IMR-90 (cell line): Measurements from ENCODE around the gene HELZ. TPM values are rescaled to one million over a fixed set of nuclear protein-coding genes. Genes with fewer than 3 reads are reported as not detected.

ENCODE experiments used
- ATAC-seq: fragments of 200-7000 bp; cut with Tn5 transposase; 2 replicates; pipeline ENCODE4 v1.9.1; 2020; ENCODE audit warnings: low read depth, mild to moderate bottlenecking, moderate library complexity
- BruUV-seq: library from RNA; stranded (reverse); fragments of 400-500 nt; replicated peaks from 2 replicates; lab custom pipeline; 2021; lab: Mats Ljungman, UMichigan
- CTCF ChIA-PET: fragments of 300-600 bp; formaldehyde crosslinking; extraction: SDS; loops from one replicate; lab custom pipeline; 2021; ENCODE audit warnings: antibody characterized with exemption; lab: Yijun Ruan, JAX
- POLR2A ChIA-PET: fragments of 300-600 bp; sonication (Branson Sonifier 250); formaldehyde crosslinking; loops from one replicate; lab custom pipeline; 2022; ENCODE audit warnings: antibody characterized with exemption; ENCODE audit not compliant: unreplicated experiment; lab: Charles Lee
- DNase-seq: peaks from one replicate; pipeline ENCODE4 v3.0.0; 2013
- H2AFZ ChIP-seq: replicated peaks from 2 replicates; pipeline ENCODE3; 2013; ENCODE audit warnings: low read length, mild to moderate bottlenecking; ENCODE audit not compliant: poor library complexity
- H2AK5ac ChIP-seq: 2 replicates; pipeline ENCODE4 v1.6.1; 2013; ENCODE audit warnings: low read depth, low read length, inconsistent platforms
- H2AK9ac ChIP-seq: replicated peaks from 2 replicates; pipeline ENCODE3; 2013; ENCODE audit warnings: mild to moderate bottlenecking, low read depth, low read length, moderate library complexity; ENCODE audit not compliant: poor library complexity
- H2BK120ac ChIP-seq: 2 replicates; pipeline ENCODE4 v1.6.1; 2013; ENCODE audit warnings: low read depth, low read length, inconsistent platforms
- H2BK15ac ChIP-seq: 3 replicates; pipeline ENCODE4 v1.6.1; 2013; ENCODE audit warnings: low read depth, low read length, inconsistent platforms
- H2BK20ac ChIP-seq: 2 replicates; pipeline ENCODE4 v1.6.1; 2013; ENCODE audit warnings: low read depth, mild to moderate bottlenecking, inconsistent platforms, low read length, moderate library complexity
- H2BK5ac ChIP-seq: 2 replicates; pipeline ENCODE4 v1.6.1; 2013; ENCODE audit warnings: mild to moderate bottlenecking, low read depth, low read length, inconsistent platforms; ENCODE audit not compliant: poor library complexity, severe bottlenecking
- H3K14ac ChIP-seq: replicated peaks from 2 replicates; pipeline ENCODE4 v1.6.1; 2013; ENCODE audit warnings: low read depth, low read length, inconsistent platforms
- H3K18ac ChIP-seq: 2 replicates; pipeline ENCODE4 v1.6.1; 2013; ENCODE audit warnings: low read depth, low read length, control low read depth
- H3K23ac ChIP-seq: 2 replicates; pipeline ENCODE4 v1.6.1; 2013; ENCODE audit warnings: low read depth, low read length, inconsistent platforms
- H3K27ac ChIP-seq: 2 replicates; pipeline ENCODE4 v1.5.1; 2013; ENCODE audit warnings: mild to moderate bottlenecking, control low read depth, low read length; ENCODE audit not compliant: insufficient read depth
- H3K27me3 ChIP-seq: 2 replicates; pipeline ENCODE4 v1.6.1; 2013; ENCODE audit warnings: low read length; ENCODE audit not compliant: control insufficient read depth, insufficient read depth
- H3K36me3 ChIP-seq: 2 replicates; pipeline ENCODE4 v1.6.1; 2013; ENCODE audit warnings: low read length, mixed read lengths; ENCODE audit not compliant: control insufficient read depth, insufficient read depth
- H3K4ac ChIP-seq: 2 replicates; pipeline ENCODE4 v1.6.1; 2013; ENCODE audit warnings: low read depth, low read length, inconsistent platforms
- H3K4me1 ChIP-seq: 2 replicates; pipeline ENCODE4 v1.6.1; 2013; ENCODE audit warnings: low read length, mixed read lengths; ENCODE audit not compliant: control insufficient read depth, insufficient read depth
- H3K4me2 ChIP-seq: 2 replicates; pipeline ENCODE4 v1.6.1; 2013; ENCODE audit warnings: low read depth, mild to moderate bottlenecking, control low read depth, low read length, moderate library complexity
- H3K4me3 ChIP-seq: 2 replicates; pipeline ENCODE4 v1.5.1; 2013; ENCODE audit warnings: low read depth, mild to moderate bottlenecking, control low read depth, low read length, moderate library complexity; ENCODE audit not compliant: insufficient read depth
- H3K56ac ChIP-seq: 2 replicates; pipeline ENCODE4 v1.6.1; 2013; ENCODE audit warnings: low read length, inconsistent platforms; ENCODE audit not compliant: insufficient read depth; ENCODE audit errors: extremely low read depth
- H3K79me1 ChIP-seq, 2 experiments: 2 replicates each; pipeline ENCODE4 v1.6.1; 2013; ENCODE audit warnings: low read length in 2 of 2, inconsistent platforms in 1 of 2, low read depth in 1 of 2
- H3K9ac ChIP-seq: 2 replicates; pipeline ENCODE4 v1.6.1; 2013; ENCODE audit warnings: low read depth, low read length, control low read depth
- H3K9me1 ChIP-seq: 2 replicates; pipeline ENCODE4 v1.6.1; 2013; ENCODE audit warnings: low read length, inconsistent platforms; ENCODE audit not compliant: insufficient read depth
- H3K9me3 ChIP-seq: 2 replicates; pipeline ENCODE4 v1.6.1; 2013; ENCODE audit warnings: low read length; ENCODE audit not compliant: control insufficient read depth, insufficient read depth
- H4K20me1 ChIP-seq: 2 replicates; pipeline ENCODE4 v1.6.1; 2013; ENCODE audit warnings: low read length, inconsistent platforms; ENCODE audit not compliant: insufficient read depth
- H4K5ac ChIP-seq: 2 replicates; pipeline ENCODE4 v1.6.1; 2013; ENCODE audit warnings: mild to moderate bottlenecking, low read depth, low read length, control low read depth
- H4K8ac ChIP-seq, 2 experiments: 2 replicates each; pipeline ENCODE4 v1.6.1; 2013; ENCODE audit warnings: low read depth in 2 of 2, low read length in 2 of 2, control low read depth in 1 of 2, inconsistent platforms in 1 of 2
- H4K91ac ChIP-seq: 2 replicates; pipeline ENCODE4 v1.6.1; 2013; ENCODE audit warnings: low read depth, low read length, inconsistent platforms; ENCODE audit not compliant: insufficient read depth
- BHLHE40 ChIP-seq: fragments of 150-350 bp; IDR thresholded peaks from 2 replicates; pipeline ENCODE4 v1.6.1; 2016; ENCODE audit warnings: mild to moderate bottlenecking, low read depth, low read length
- CEBPB ChIP-seq: IDR thresholded peaks from 2 replicates; pipeline ENCODE4 v1.6.1; 2012; ENCODE audit warnings: low read depth, low read length, improper control_type of control experiment
- CHD1 ChIP-seq: IDR thresholded peaks from 2 replicates; pipeline ENCODE4 v1.6.1; 2012; ENCODE audit warnings: low read depth, low read length, improper control_type of control experiment
- ELK1 ChIP-seq: fragments of 150-350 bp; IDR thresholded peaks from 2 replicates; pipeline ENCODE4 v1.6.1; 2016; ENCODE audit warnings: low read depth, mild to moderate bottlenecking, low read length, moderate library complexity, borderline replicate concordance
- FOS ChIP-seq: fragments of 150-350 bp; IDR thresholded peaks from 2 replicates; pipeline ENCODE4 v1.6.1; 2016; ENCODE audit warnings: low read depth, low read length
- MAFK ChIP-seq: IDR thresholded peaks from 2 replicates; pipeline ENCODE4 v1.6.1; 2012; ENCODE audit warnings: low read depth, low read length, improper control_type of control experiment
- MAZ ChIP-seq: IDR thresholded peaks from 2 replicates; pipeline ENCODE4 v1.6.1; 2012; ENCODE audit warnings: low read depth, mild to moderate bottlenecking, low read length, improper control_type of control experiment, moderate library complexity, borderline replicate concordance
- MXI1 ChIP-seq: IDR thresholded peaks from 2 replicates; pipeline ENCODE4 v1.6.1; 2012; ENCODE audit warnings: low read depth, mild to moderate bottlenecking, low read length, moderate library complexity, borderline replicate concordance
- POLR2A ChIP-seq: IDR thresholded peaks from 2 replicates; pipeline ENCODE4 v1.6.1; 2012; ENCODE audit warnings: mild to moderate bottlenecking, low read depth, low read length
- RAD21 ChIP-seq: IDR thresholded peaks from 2 replicates; pipeline ENCODE4 v1.6.1; 2012; ENCODE audit warnings: low read length, improper control_type of control experiment
- RCOR1 ChIP-seq: IDR thresholded peaks from 2 replicates; pipeline ENCODE4 v1.6.1; 2012; ENCODE audit warnings: mild to moderate bottlenecking, low read length, improper control_type of control experiment; ENCODE audit not compliant: insufficient replicate concordance
- SMC3 ChIP-seq: fragments of 150-350 bp; IDR thresholded peaks from 2 replicates; pipeline ENCODE4 v1.6.1; 2016; ENCODE audit warnings: low read depth, mild to moderate bottlenecking, antibody characterized with exemption, low read length, moderate library complexity
- USF2 ChIP-seq: fragments of 150-350 bp; IDR thresholded peaks from 2 replicates; pipeline ENCODE4 v1.6.1; 2017; ENCODE audit warnings: mild to moderate bottlenecking, antibody characterized with exemption, low read length, low read depth
- WGBS, 2 experiments: methylation state at CpG; one replicate each; pipeline versions ENCODE4 v1.1.5 to v1.1.7; 2013; ENCODE audit warnings: missing lambda C conversion rate in 2 of 2; ENCODE audit not compliant: insufficient read length in 1 of 2; ENCODE audit errors: extremely low coverage in 2 of 2; 5-methylcytosine and 5-hydroxymethylcytosine counted together
- dilution Hi-C: fragments of 300-500 bp; cut with HindIII; formaldehyde crosslinking; loops from one replicate; pipeline ENCODE4 v1.14.3; 2018; ENCODE audit warnings: low sequenced_read_pairs; ENCODE audit not compliant: unreplicated experiment
- in situ Hi-C: fragments of 300-500 bp; cut with MboI; formaldehyde crosslinking; loops from 3 replicates; pipeline ENCODE4 v1.14.3; 2019; ENCODE audit warnings: low sequenced_read_pairs, inconsistent platforms, mixed read lengths
- intact Hi-C: fragments of 100-400 bp; cut with micrococcal nuclease; formaldehyde crosslinking; loops from 2 replicates; pipeline ENCODE4 v1.10.0; 2022
- polyA plus RNA-seq, 3 experiments: library from polyadenylated mRNA; depleted of rRNA; stranded (reverse); fragments of >200 nt; gene quantifications; 2 replicates each; pipeline ENCODE4 v1.2.3, GENCODE V29; 2012; ENCODE audit warnings: low replicate concordance in 1 of 3
- total RNA-seq: library from RNA; depleted of rRNA; stranded (reverse); fragments of >200 nt; gene quantifications from 2 replicates; pipeline ENCODE4 v1.2.3, GENCODE V29; 2012
- TF ChIP-seq, protein P1 (sequence below): conservative IDR thresholded peaks from 2 replicates; pipeline ENCODE4 v1.5.1; 2012; ENCODE audit warnings: mild to moderate bottlenecking, low read depth, low read length, improper control_type of control experiment

Gene HELZ
- total and polyA plus RNA-seq, 2 of the 4 experiments (the other 2 are of a cell fraction): 8.0 to 60.6 TPM

- H3K14ac ChIP-seq: no peak overlapping the region; the same call in 1 of the 2 replicates
- no peak overlapping the region for H3K27ac ChIP-seq
- H3K56ac ChIP-seq: no peak overlapping the region
- H2AK9ac ChIP-seq: no peak overlapping the region
- no peak overlapping the region for H4K5ac ChIP-seq
- POLR2A ChIA-PET: no interaction called here
- H3K4me3 ChIP-seq: no peak overlapping the region
- no peak for ATAC-seq
- peak; percentile 42 for DNase-seq
- H2BK120ac ChIP-seq: no peak overlapping the region
- H2BK5ac ChIP-seq: peak overlapping the region; percentile 35
- H4K91ac ChIP-seq: no peak overlapping the region
- no peak overlapping the region for H2AFZ ChIP-seq
- no peak overlapping the region for H4K8ac ChIP-seq
- no peaks in the 10 kb centered on the region for H3K27me3 ChIP-seq
- dilution Hi-C loops (no loop called here), intact Hi-C loops (no loop called here), in situ Hi-C loops (no loop called here)
- no peaks in the 10 kb centered on the region for H4K20me1 ChIP-seq
- peaks cover 9% of the 10 kb centered on the region for H3K4me1 ChIP-seq
- H3K4ac ChIP-seq: no peak overlapping the region; the same call in 1 of the 2 replicates
- no peaks in the 10 kb centered on the region for H3K9me3 ChIP-seq
- peaks cover 12% of the 10 kb centered on the region for H3K36me3 ChIP-seq
- no peak overlapping the region for H3K18ac ChIP-seq
- no peak overlapping the region for H2BK15ac ChIP-seq
- CTCF ChIA-PET: interaction anchor here (0.6 kb wide), 1 partner anchor 9 kb away, joined by 3 read pairs; no protein-coding TSS in a partner anchor
- no peak overlapping the region; the same call in 1 of the 2 replicates for H3K23ac ChIP-seq
- H3K4me2 ChIP-seq: no peak overlapping the region
- H3K79me1 ChIP-seq: peaks cover 12 to 30% of the 10 kb centered on the region in 2 experiments; a peak in 3 of 4 replicates
- BruUV-seq: no TSS peak
- H2BK20ac ChIP-seq: no peak overlapping the region
- no peak overlapping the region for H3K9ac ChIP-seq
- H3K9me1 ChIP-seq: peaks cover 10% of the 10 kb centered on the region
- WGBS, 2 experiments: 100% methylated on average over 2 of the region's 10 CpGs; no CpG with 5 or more reads in 1 of the 2 experiments
- H2AK5ac ChIP-seq: no peak overlapping the region
- TF ChIP-seq BHLHE40 (peak; percentile 44; the same call in 1 of the 2 replicates), ELK1 (no peak), MAFK (no peak), FOS (no peak), POLR2A (no peak), USF2 (no peak), MXI1 (no peak), MAZ (no peak), SMC3 (no peak), CEBPB (peak; percentile 89), CHD1 (no peak), RCOR1 (no peak), RAD21 (no peak)
- TF ChIP-seq, protein P1, sequence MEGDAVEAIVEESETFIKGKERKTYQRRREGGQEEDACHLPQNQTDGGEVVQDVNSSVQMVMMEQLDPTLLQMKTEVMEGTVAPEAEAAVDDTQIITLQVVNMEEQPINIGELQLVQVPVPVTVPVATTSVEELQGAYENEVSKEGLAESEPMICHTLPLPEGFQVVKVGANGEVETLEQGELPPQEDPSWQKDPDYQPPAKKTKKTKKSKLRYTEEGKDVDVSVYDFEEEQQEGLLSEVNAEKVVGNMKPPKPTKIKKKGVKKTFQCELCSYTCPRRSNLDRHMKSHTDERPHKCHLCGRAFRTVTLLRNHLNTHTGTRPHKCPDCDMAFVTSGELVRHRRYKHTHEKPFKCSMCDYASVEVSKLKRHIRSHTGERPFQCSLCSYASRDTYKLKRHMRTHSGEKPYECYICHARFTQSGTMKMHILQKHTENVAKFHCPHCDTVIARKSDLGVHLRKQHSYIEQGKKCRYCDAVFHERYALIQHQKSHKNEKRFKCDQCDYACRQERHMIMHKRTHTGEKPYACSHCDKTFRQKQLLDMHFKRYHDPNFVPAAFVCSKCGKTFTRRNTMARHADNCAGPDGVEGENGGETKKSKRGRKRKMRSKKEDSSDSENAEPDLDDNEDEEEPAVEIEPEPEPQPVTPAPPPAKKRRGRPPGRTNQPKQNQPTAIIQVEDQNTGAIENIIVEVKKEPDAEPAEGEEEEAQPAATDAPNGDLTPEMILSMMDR: 0 out of 2 replicates have a peak, but pooled peaks have one; percentile 10
Observed at GRCh38 chr17:67139784-67140665, 105.0 kb downstream of the HELZ start.
